H9 (cell line): Measurements from ENCODE around the gene METTL23. TPM values are rescaled to one million over a fixed set of nuclear protein-coding genes. Genes with fewer than 3 reads are reported as not detected.
A peak's percentile ranks its signal among the peaks of the same experiment; 100 is the strongest.

Experiments used
- DNase-seq: peaks from one replicate; pipeline ENCODE4 v3.0.0-alpha.2; 2017
- H2AFZ ChIP-seq: one replicate; pipeline ENCODE4 v1.6.1; 2013; ENCODE audit warnings: mild to moderate bottlenecking, low read length, control low read depth, moderate library complexity
- H2AK5ac ChIP-seq: 2 replicates; pipeline ENCODE4 v1.6.1; 2013; ENCODE audit warnings: low read length, control low read depth, mixed read lengths; ENCODE audit not compliant: insufficient read length
- H2BK120ac ChIP-seq: one replicate; pipeline ENCODE4 v1.6.1; 2013; ENCODE audit warnings: low read depth, mild to moderate bottlenecking, low read length, control low read depth, inconsistent platforms; ENCODE audit not compliant: poor library complexity, severe bottlenecking
- H2BK12ac ChIP-seq: 2 replicates; pipeline ENCODE4 v1.6.1; 2013; ENCODE audit warnings: low read length, control low read depth, mixed read lengths, low read depth; ENCODE audit not compliant: insufficient read length
- H2BK15ac ChIP-seq: 2 replicates; pipeline ENCODE4 v1.6.1; 2013; ENCODE audit warnings: low read depth, low read length, control low read depth
- H2BK20ac ChIP-seq: one replicate; pipeline ENCODE4 v1.6.1; 2013; ENCODE audit warnings: low read depth, mild to moderate bottlenecking, low read length, control low read depth, inconsistent platforms; ENCODE audit not compliant: poor library complexity, severe bottlenecking
- H2BK5ac ChIP-seq: 2 replicates; pipeline ENCODE4 v1.6.1; 2013; ENCODE audit warnings: low read length, control low read depth, mixed read lengths; ENCODE audit not compliant: insufficient read length
- H3K14ac ChIP-seq: 2 replicates; pipeline ENCODE4 v1.6.1; 2013; ENCODE audit warnings: low read length, control low read depth; ENCODE audit not compliant: insufficient read depth
- H3K18ac ChIP-seq: 2 replicates; pipeline ENCODE4 v1.6.1; 2013; ENCODE audit warnings: low read depth, mild to moderate bottlenecking, mixed read lengths, low read length, control low read depth; ENCODE audit not compliant: insufficient read length
- H3K23ac ChIP-seq: 2 replicates; pipeline ENCODE4 v1.6.1; 2013; ENCODE audit warnings: low read length, control low read depth, mixed read lengths, low read depth; ENCODE audit not compliant: insufficient read length
- H3K23me2 ChIP-seq: 2 replicates; pipeline ENCODE4 v1.6.1; 2013; ENCODE audit warnings: low read depth, mild to moderate bottlenecking, mixed read lengths, low read length, control low read depth; ENCODE audit not compliant: insufficient read length, poor library complexity, severe bottlenecking
- H3K27ac ChIP-seq: 2 replicates; pipeline ENCODE4 v1.5.1; 2013; ENCODE audit warnings: low read length, control low read depth, mixed read lengths, low read depth; ENCODE audit not compliant: insufficient read length
- H3K27me3 ChIP-seq: 2 replicates; pipeline ENCODE4 v1.6.1; 2013; ENCODE audit warnings: low read length, control low read depth, inconsistent platforms; ENCODE audit not compliant: insufficient read depth
- H3K4ac ChIP-seq: 2 replicates; pipeline ENCODE4 v1.6.1; 2013; ENCODE audit warnings: low read depth, mild to moderate bottlenecking, control low read depth, inconsistent platforms, low read length, moderate library complexity
- H3K4me1 ChIP-seq: 2 replicates; pipeline ENCODE4 v1.6.1; 2013; ENCODE audit warnings: low read length, control low read depth, inconsistent platforms; ENCODE audit not compliant: insufficient read depth
- H3K4me2 ChIP-seq: 2 replicates; pipeline ENCODE4 v1.6.1; 2013; ENCODE audit warnings: low read length, control low read depth, mixed read lengths; ENCODE audit not compliant: insufficient read length, insufficient read depth
- H3K56ac ChIP-seq: 2 replicates; pipeline ENCODE4 v1.6.1; 2013; ENCODE audit warnings: low read depth, mild to moderate bottlenecking, mixed read lengths, low read length, control low read depth; ENCODE audit not compliant: insufficient read length
- H3K79me1 ChIP-seq: 2 replicates; pipeline ENCODE4 v1.6.1; 2013; ENCODE audit warnings: low read depth, mild to moderate bottlenecking, moderate library complexity, low read length, control low read depth, inconsistent platforms; ENCODE audit not compliant: insufficient read depth, poor library complexity, severe bottlenecking
- H3K79me2 ChIP-seq: 2 replicates; pipeline ENCODE4 v1.6.1; 2013; ENCODE audit warnings: low read length, control low read depth, inconsistent platforms; ENCODE audit not compliant: insufficient read depth
- H3K9ac ChIP-seq: 2 replicates; pipeline ENCODE4 v1.6.1; 2013; ENCODE audit warnings: low read length, control low read depth, mixed read lengths; ENCODE audit not compliant: insufficient read length; ENCODE audit errors: extremely low read depth
- H3K9me3 ChIP-seq: one replicate; pipeline ENCODE4 v1.6.1; 2013; ENCODE audit warnings: low read depth, low read length, inconsistent platforms; ENCODE audit not compliant: control insufficient read depth
- H3T11ph ChIP-seq: one replicate; pipeline ENCODE4 v1.6.1; 2013; ENCODE audit warnings: mild to moderate bottlenecking, low read length, control low read depth, inconsistent platforms
- H4K20me1 ChIP-seq: one replicate; pipeline ENCODE4 v1.6.1; 2013; ENCODE audit not compliant: control insufficient read depth, insufficient read length, insufficient read depth
- H4K5ac ChIP-seq: 2 replicates; pipeline ENCODE4 v1.6.1; 2013; ENCODE audit warnings: low read depth, mild to moderate bottlenecking, mixed read lengths, low read length, control low read depth; ENCODE audit not compliant: insufficient read length
- H4K8ac ChIP-seq: replicated peaks from 2 replicates; pipeline ENCODE4 v1.6.1; 2013; ENCODE audit warnings: low read length, control low read depth, mixed read lengths, low read depth; ENCODE audit not compliant: insufficient read length
- H4K91ac ChIP-seq: 2 replicates; pipeline ENCODE4 v1.6.1; 2013; ENCODE audit warnings: low read depth, mild to moderate bottlenecking, moderate library complexity, mixed read lengths, low read length, control low read depth; ENCODE audit not compliant: insufficient read length
- H3K27ac Mint-ChIP-seq, 3 experiments: 2 replicates in 2 of 3; 3 replicates in 1 of 3; pipeline ENCODE4 v1.8.0; 2020 to 2021; ENCODE audit warnings: mixed read lengths in 3 of 3, mild to moderate bottlenecking in 1 of 3, moderate library complexity in 1 of 3
- H3K27me3 Mint-ChIP-seq: 2 replicates; pipeline ENCODE4 v1.8.0; 2021; ENCODE audit warnings: low read depth, mild to moderate bottlenecking, moderate library complexity, mixed read lengths
- H3K36me3 Mint-ChIP-seq, 3 experiments: 2 replicates in 2 of 3; 3 replicates in 1 of 3; pipeline ENCODE4 v1.8.0; 2020 to 2021; ENCODE audit warnings: low read depth in 3 of 3, mixed read lengths in 3 of 3; ENCODE audit not compliant: insufficient read depth in 1 of 3
- H3K4me1 Mint-ChIP-seq, 2 experiments: 2 replicates each; pipeline ENCODE4 v1.8.0; 2020; ENCODE audit warnings: mixed read lengths in 2 of 2
- H3K4me3 Mint-ChIP-seq, 2 experiments: 2 replicates in 1 of 2; 3 replicates in 1 of 2; pipeline ENCODE4 v1.8.0; 2020 to 2021; ENCODE audit warnings: mild to moderate bottlenecking in 2 of 2, mixed read lengths in 2 of 2, moderate library complexity in 1 of 2
- H3K9me3 Mint-ChIP-seq, 2 experiments: 2 replicates in 1 of 2; 3 replicates in 1 of 2; pipeline ENCODE4 v1.8.0; 2020; ENCODE audit warnings: mild to moderate bottlenecking in 2 of 2, mixed read lengths in 2 of 2, moderate library complexity in 1 of 2
- WGBS: extraction: QIAGEN DNeasy Blood & Tissue Kit; methylation state at CpG from one replicate; pipeline ENCODE4 v1.1.7; 2013; ENCODE audit warnings: missing lambda C conversion rate, low lambda C conversion rate, mixed read lengths; ENCODE audit not compliant: insufficient read length; ENCODE audit errors: extremely low coverage; 5-methylcytosine and 5-hydroxymethylcytosine counted together
- total RNA-seq: library from RNA; stranded (reverse); gene quantifications from 2 replicates; pipeline ENCODE4 v1.2.1, GENCODE V29; 2021
- TF ChIP-seq, protein P1 (sequence below): fragments of 200-600 bp; sonication (generic); conservative IDR thresholded peaks from 3 replicates; pipeline ENCODE4 v1.8.0; 2021; ENCODE audit warnings: antibody characterized with exemption, mild to moderate bottlenecking

Gene METTL23
- total RNA-seq, 1 experiment from 2014 or later: 29.9 TPM

DNA sequence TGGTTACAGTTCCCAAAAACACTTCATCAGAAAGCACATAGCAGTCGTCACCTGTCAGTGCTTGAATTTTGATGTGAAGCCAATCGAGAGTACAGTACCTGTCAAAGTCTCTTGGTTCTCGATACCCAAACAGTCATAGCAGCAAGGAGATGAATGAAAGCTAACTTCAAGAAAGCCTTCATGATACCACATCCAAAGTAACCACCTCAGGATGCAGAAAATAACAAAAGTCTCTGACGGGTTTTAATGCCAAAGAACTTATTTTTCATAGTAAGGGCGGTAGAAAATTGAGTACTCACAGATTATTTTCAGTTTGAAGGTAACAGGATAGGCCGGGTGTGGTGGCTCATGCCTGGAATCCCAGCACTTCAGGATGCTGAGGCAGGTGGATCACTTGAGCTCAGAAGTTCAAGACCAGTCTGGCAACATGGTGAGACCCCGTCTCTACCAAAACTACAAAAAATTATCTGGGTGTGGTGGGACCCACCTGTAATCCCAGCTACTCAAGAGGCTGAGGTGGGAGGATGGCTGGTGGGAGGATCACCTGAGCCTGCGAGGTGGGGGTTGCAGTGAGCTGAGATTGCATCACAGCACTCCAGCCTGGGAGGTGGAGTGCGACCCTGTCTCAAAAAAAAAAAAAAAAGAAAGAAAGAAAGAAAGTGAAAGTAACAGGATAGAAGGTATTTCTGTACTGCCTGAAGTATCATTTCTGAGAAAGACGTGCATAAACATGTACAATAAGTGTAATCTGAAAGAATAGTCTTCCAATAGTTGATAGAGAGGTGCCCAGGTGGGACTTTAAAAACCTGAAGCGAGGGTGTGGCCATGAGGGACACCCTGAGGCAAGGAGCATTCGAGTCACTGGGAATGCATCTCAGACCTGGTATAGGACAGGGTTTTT, 26.7 kb downstream of the METTL23 start:
- Histone ChIP-seq H3K23me2 (no peaks in the 10 kb centered on the region), H3T11ph (no peak overlapping the region), H3K27me3 (no peaks in the 10 kb centered on the region), H4K5ac (no peak overlapping the region), H2AK5ac (no peak overlapping the region), H2BK12ac (no peak overlapping the region), H3K23ac (no peak overlapping the region), H3K4me2 (no peak overlapping the region), H3K4me1 (no peaks in the 10 kb centered on the region), H3K27ac (no peak overlapping the region), H2BK15ac (no peak overlapping the region), H4K20me1 (no peaks in the 10 kb centered on the region), H3K9me3 (no peaks in the 10 kb centered on the region), H3K79me2 (no peaks in the 10 kb centered on the region), H3K79me1 (no peaks in the 10 kb centered on the region), H3K4ac (no peak overlapping the region), H4K91ac (no peak overlapping the region), H3K56ac (no peak overlapping the region), H3K18ac (no peak overlapping the region), H2AFZ (no peak overlapping the region), H3K14ac (no peak overlapping the region), H2BK5ac (no peak overlapping the region), H2BK20ac (no peak overlapping the region), H4K8ac (no peak overlapping the region), H2BK120ac (no peak overlapping the region), H3K9ac (no peak overlapping the region)
- Mint-ChIP-seq H3K27me3 (no peaks in the 10 kb centered on the region), H3K4me3 (no peak overlapping the region; a peak in 1 of 5 replicates), H3K9me3 (no peaks in the 10 kb centered on the region; a peak in 1 of 5 replicates), H3K4me1 (no peaks in the 10 kb centered on the region), H3K27ac (peak overlapping the region in 1 of 3 experiments; percentile 30; a peak in 2 of 7 replicates), H3K36me3 (peaks cover 12 to 39% (median 15%) of the 10 kb centered on the region in 3 experiments)
- TF ChIP-seq, protein P1, sequence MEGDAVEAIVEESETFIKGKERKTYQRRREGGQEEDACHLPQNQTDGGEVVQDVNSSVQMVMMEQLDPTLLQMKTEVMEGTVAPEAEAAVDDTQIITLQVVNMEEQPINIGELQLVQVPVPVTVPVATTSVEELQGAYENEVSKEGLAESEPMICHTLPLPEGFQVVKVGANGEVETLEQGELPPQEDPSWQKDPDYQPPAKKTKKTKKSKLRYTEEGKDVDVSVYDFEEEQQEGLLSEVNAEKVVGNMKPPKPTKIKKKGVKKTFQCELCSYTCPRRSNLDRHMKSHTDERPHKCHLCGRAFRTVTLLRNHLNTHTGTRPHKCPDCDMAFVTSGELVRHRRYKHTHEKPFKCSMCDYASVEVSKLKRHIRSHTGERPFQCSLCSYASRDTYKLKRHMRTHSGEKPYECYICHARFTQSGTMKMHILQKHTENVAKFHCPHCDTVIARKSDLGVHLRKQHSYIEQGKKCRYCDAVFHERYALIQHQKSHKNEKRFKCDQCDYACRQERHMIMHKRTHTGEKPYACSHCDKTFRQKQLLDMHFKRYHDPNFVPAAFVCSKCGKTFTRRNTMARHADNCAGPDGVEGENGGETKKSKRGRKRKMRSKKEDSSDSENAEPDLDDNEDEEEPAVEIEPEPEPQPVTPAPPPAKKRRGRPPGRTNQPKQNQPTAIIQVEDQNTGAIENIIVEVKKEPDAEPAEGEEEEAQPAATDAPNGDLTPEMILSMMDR: no peak
- no CpG with 5 or more reads among the region's 12 CpGs for WGBS
- DNase-seq: no peak
